Endothelial cell of umbilical vein (primary cell): ENCODE data around the gene CLDN5.

Source experiments
- POLR2A ChIP-seq: IDR thresholded peaks from 2 replicates; pipeline ENCODE4 v1.6.1; 2012; ENCODE audit warnings: low read depth, mild to moderate bottlenecking, control low read depth, low read length
- TF ChIP-seq, protein P1 (sequence below), 2 donors: IDR thresholded peaks; 1 replicate in 1 of 2; 2 replicates in 1 of 2; pipeline ENCODE4 v1.5.1; 2011; ENCODE audit warnings: low read length in 2 of 2, mild to moderate bottlenecking in 2 of 2, moderate library complexity in 2 of 2, control low read depth in 1 of 2, inconsistent platforms in 1 of 2, low read depth in 1 of 2; ENCODE audit not compliant: insufficient read depth in 1 of 2; ENCODE audit errors: extremely low read depth in 1 of 2

GRCh38 chr22:19545935-19546207 is 21.7 kb upstream of the CLDN5 start:
- TF ChIP-seq, protein P1, sequence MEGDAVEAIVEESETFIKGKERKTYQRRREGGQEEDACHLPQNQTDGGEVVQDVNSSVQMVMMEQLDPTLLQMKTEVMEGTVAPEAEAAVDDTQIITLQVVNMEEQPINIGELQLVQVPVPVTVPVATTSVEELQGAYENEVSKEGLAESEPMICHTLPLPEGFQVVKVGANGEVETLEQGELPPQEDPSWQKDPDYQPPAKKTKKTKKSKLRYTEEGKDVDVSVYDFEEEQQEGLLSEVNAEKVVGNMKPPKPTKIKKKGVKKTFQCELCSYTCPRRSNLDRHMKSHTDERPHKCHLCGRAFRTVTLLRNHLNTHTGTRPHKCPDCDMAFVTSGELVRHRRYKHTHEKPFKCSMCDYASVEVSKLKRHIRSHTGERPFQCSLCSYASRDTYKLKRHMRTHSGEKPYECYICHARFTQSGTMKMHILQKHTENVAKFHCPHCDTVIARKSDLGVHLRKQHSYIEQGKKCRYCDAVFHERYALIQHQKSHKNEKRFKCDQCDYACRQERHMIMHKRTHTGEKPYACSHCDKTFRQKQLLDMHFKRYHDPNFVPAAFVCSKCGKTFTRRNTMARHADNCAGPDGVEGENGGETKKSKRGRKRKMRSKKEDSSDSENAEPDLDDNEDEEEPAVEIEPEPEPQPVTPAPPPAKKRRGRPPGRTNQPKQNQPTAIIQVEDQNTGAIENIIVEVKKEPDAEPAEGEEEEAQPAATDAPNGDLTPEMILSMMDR (IDR thresholded peaks at IDR 0.05; ENCODE audit: extremely low read depth in 1 of 2, insufficient read depth in 1 of 2, low read depth in 1 of 2, low read length in 2 of 2), result no peak
- TF ChIP-seq POLR2A, result no peak
